Fibroblast of skin of abdomen (primary cell): Measurements from ENCODE around the gene TKFC. TPM values are rescaled to one million over a fixed set of nuclear protein-coding genes. Genes with fewer than 3 reads are reported as not detected.

Experiments
- DNase-seq: peaks from one replicate; pipeline ENCODE4 v3.0.0-alpha.2; 2013
- polyA plus RNA-seq, 2 experiments: library from polyadenylated mRNA; unstranded; fragments of 120-200 nt; gene quantifications; one replicate each; pipeline ENCODE4 v1.2.1, GENCODE V29; 2013; ENCODE audit not compliant: insufficient read length in 2 of 2

TKFC gene, protein sequence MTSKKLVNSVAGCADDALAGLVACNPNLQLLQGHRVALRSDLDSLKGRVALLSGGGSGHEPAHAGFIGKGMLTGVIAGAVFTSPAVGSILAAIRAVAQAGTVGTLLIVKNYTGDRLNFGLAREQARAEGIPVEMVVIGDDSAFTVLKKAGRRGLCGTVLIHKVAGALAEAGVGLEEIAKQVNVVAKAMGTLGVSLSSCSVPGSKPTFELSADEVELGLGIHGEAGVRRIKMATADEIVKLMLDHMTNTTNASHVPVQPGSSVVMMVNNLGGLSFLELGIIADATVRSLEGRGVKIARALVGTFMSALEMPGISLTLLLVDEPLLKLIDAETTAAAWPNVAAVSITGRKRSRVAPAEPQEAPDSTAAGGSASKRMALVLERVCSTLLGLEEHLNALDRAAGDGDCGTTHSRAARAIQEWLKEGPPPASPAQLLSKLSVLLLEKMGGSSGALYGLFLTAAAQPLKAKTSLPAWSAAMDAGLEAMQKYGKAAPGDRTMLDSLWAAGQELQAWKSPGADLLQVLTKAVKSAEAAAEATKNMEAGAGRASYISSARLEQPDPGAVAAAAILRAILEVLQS
- polyA plus RNA-seq (2013, experiment 1 of 2; ENCODE audit: insufficient read length): 33.2 TPM
- polyA plus RNA-seq (2013, experiment 2 of 2; ENCODE audit: insufficient read length): 33.8 TPM

DNA sequence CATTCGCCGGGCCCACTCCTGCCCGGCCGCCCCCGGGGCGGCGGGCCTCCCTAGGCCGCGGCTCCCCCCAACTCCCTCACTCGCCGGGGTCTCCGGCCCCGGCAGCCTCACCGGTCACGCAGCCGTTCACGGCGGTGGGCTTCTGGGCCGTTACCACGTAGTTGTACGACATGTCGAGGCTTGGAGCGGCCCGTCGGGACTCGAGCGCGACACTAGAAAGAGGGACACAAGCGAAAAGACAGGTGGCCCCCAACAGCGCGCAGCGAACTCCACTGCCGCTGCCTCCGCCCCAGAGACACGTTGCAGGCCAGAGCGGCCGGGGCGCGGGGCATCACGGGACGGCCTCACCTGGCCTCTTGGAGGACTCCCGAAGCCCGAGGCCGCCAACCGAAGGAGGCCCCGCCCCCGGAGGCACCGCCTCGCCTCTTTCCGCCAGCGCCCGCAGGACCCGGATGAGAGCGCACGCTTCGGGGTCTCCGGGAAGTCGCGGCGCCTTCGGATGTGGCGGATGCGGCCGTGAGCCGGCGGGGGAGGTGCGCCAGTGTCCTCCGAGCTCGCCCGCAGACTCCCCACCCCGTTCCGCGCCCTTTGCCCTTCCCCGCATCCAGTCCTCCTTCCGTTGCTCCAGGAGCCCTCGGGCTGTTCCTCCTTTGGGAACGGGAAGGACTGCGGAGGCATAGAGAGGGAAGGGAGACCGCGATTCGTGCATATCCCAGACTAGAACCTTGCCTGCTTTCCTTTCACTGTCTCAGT is at the start of gene TKFC, which contains the start of gene DDB1:
TSS of gene TKFC (plus strand) at position 432 of the 753 bp plus-strand sequence. CDS start 1,501 bp downstream, outside the sequence.
TSS of gene DDB1 (minus strand) at position 309 of the 753 bp plus-strand sequence. CDS start at position 172, 137 bp downstream.
- peak; percentile 93 for DNase-seq

DNA sequence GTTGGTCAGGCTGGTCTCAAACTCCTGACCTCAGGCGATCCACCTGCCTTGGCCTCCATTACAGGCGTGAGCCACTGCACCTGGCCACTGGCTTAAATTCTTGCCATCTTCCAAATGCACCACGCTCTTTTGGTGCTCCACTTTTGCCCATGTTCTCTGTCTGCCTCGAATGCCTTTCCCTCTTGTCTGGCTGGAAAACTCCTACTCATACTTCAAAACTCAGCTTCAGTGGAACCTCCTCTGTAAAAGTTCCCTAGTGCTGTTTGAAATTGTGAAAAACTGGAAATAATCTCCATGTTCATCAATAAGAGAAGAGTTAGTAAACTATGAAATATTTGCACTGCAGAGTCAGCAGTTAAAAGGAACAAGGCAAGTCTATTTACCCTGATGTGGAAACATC is 49.4 kb upstream of the TKFC start:
- DNase-seq: no peak

DNA sequence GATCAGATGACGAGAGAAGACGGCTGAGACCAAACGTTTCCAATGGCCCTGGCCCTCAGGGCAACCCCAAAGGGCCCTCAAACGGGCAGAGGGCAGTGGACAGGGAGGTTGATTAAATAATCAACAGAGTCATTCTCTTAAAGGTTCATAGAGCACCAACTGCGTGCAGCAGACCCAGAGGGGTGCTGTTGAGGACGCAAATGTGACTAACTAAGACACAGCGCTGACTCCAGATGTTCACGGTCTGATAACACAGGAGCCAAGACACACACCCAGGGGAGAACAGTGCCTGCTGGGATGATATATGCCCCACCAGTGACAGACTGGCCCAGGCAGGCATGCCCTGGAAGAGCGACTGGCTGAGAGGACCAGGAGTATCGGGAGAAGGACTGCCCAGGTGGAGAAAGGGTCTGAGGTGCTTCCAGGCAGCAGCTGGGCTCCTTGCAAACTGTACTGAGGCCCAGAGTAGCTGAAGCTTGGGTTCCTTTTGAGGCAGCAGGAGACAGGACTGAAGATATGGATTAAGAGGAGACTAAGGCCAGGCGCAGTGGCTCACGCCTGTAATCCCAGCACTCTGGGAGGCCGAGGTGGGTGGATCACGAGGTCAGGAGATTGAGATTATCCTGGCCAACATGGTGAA is 45.6 kb upstream of the TKFC start:
- no peak for DNase-seq

DNA sequence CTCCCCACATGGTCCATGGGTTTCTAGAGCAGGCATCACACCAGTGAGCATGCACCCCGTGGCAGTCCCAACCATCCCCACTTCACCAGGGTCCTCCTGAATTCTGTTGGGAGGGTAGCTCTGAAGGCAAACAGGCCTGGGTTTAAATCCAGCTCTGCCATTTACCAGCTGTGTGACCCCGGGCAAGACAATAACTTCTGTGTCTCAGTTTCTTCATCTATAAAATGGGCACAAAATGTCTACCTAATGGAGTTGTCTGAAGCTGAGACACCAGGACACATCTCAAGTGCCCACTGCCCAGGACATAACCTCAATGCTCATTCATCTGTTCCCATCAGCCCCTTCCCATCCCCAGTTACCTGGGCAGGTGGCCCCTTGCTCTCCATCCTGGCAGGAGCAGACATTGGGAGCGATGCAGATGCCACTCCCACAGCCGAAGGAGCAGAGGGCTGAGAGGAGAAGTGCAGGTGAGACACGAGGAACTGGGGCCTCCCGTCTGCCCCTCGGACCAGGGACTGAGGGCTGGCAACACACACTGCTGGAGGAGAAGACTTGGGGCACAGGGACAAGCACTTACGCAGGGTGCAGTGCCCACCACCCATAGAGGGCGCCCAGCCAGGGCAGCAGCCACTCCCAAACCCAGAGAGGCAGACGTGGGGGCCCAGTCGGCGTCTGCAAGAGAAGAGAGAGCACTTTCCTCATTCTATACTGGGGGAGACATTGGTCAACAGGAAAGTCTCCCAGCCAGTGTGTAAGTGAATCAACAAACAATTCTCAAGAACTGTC is 41.9 kb upstream of the TKFC start:
- no peak for DNase-seq

DNA sequence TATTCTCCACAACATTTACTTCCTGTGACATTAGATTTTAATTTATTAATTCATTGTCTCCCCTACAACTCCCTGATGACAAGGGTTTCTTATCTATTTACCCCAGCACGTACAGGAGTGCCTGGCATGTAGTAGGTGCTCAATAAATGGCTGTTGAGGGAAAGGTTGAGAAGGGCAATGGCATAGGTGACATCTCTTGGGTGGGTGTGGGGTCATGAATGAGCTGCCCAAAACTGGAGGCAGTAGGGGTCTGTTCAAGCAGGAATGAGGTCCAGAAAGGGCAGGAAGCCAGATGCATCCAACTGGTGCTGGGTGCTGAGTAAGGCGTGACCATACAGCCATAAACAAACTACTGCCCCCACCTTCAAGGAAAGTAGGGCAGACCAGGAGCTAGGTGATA is 40.7 kb upstream of the TKFC start:
- DNase-seq: no peak

DNA sequence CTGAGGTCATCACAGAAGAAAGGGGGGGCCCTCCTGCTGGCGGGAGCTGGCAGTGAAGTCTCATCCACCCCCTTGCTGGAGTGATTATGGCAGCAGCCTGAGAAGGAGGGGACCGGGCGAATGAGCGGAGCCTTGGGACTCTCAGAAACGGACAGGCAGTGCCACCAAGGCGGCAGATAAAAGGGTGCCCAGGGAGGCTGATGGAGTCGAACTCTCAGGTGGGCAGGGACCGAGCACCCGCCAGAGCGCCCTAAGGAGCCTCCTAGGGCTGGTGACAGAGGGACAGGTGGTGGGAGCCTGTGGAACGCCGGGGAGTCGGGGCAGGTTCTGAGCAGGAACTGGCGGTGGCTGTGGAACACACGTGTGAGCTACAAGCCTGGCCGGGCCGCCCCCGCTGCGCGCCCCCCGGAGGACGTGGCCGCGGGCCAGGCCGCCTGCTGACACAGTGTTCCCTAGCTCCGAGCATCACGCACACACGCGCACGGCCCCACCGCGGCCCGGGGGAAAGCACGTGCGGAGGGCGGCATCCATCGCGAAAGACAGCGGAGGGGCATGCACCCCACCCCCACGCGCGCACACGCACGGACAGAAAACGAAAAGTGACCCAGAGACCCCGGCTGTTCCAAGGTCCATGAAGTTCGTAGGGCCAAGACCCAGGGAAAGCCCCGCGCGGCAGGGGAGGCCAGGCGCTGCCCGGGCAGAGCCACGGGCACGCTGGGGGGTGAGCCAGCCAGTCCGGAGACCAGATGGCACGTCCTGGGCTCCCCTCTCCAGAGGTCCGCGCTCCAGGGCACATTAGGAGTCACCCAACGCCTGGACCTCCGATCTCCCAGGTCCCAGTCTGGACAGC is 38.9 kb upstream of the TKFC start:
- DNase-seq: peak; percentile 40

DNA sequence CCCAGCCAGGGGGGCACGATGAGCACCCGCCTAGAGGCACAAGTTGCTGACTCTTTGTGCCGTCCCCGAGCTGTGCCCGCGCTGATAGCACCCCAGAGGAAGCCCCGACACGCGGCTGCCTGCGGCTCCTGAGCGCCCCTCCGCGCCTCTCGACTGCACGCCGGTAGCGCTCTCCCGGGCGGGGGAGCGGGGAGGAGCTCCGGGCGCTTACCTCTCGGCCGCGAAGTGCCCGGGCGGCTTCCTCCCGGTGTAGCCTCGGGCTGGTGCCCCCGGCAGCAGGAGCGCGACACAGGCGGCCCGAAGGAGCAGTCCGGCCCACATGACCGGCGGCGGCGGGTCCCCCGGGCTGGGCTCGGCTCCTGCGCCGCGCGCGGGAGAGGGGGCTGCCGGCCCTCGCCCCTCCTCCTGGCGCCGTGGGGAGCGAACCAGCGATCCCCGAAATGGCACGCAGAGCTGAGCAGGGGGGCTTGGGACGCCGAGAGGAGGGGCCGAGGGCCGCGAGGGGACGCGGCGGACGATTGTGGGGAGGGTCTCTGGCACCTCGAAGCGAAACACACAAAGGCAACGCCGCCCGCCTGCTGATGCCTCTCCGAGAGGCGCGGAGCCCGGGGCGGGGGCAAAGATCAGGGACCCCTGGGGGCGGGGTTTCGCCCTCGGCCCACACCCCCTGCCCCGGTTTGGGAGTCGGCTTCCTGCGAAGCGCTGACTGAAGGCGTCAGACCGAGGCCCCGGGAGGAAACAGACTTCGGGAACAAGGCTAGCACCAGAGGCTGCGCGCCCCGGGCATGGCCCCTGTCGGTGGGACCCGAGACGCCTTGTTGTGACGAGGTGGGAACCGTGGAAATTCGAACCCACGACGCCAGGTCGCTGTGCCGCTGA is 38.1 kb upstream of the TKFC start, which contains the start of gene VWCE:
TSS of gene VWCE (minus strand) at position 600 of the 879 bp plus-strand sequence. CDS start at position 321, 279 bp downstream.
- DNase-seq: peak; percentile 48

DNA sequence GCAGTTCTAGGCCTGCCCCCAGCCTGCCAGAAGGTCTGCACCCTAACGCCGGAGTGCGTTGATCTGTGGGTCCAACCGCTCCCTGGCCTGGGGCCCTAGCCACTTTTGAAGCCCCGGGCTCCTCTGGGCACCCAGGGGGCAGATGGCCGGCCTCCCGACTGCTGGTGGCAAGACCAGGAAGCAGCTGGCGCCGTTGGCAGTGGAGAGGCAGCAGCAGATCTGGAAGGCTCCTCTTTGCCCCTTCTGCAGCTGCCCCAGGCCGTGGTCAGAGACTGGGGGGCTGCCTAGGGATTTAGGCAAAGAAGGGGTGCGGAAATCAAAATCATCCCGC is 37.5 kb upstream of the TKFC start:
- DNase-seq: no peak

DNA sequence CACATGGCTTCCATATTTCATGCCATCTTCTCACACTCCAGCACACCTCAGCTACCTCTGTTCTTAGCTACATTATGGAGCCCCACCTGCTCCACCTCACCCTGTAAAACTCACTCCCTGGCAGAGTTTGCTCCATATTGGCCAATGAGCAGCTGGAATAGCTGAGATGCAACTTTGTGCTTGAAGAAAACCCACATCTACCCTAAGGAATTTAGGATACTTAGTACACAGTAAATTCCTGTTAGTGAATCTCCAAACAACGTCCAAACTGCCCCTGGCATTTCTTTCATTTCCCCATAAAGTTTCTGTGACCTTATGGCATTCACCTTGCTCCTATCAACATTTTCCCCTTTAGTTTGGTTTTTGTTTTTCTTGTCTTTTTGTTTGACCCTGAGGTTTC is 35.7 kb upstream of the TKFC start:
- DNase-seq: peak; percentile 37

DNA sequence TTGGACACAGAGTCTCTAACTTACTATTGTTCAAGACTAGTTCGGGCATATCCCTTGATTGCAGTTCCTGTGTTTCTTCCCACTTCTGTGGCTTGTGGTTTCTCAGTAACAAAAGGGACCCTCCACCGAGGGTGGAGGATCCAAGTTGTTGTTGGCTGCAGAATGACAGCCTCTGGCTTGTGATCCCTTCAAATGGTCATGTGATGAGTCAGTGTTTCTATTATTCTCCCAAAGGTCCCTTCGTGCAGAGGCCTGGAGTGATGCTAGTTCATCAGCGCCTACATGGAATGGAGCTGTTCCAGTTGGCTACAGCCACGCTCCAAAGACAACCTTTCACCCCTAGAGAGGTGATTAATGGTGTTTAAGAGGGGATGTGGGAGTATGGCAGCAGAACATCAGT is 35.3 kb upstream of the TKFC start:
- peak; percentile 90 for DNase-seq

DNA sequence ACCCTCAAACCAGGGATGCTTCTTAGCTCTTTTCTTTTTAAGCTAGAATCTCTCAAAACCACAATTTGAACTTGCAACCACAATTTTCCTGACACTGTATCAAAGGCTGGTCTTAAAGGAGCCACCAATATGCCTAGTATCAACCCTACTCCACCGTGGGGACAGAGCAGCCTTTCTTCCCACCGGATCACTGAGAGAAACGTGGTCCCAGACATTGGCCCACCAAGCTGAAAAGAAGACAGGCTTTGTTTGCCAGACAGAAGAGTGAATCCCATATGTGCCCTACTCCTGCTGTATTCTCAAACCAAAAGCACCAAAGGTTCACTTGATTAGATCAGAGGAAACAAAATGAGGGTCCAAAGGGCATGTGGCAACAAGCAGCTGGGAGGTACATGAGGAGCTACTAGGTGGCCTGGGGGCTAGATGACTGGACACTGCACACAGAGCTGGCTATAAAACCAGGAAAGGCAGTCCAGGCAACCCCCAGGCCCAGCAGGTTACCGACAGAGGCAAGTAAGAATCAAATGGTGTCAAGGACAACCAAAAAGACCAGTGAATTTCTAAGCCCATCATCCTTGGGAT is 34.3 kb upstream of the TKFC start:
- no peak for DNase-seq

DNA sequence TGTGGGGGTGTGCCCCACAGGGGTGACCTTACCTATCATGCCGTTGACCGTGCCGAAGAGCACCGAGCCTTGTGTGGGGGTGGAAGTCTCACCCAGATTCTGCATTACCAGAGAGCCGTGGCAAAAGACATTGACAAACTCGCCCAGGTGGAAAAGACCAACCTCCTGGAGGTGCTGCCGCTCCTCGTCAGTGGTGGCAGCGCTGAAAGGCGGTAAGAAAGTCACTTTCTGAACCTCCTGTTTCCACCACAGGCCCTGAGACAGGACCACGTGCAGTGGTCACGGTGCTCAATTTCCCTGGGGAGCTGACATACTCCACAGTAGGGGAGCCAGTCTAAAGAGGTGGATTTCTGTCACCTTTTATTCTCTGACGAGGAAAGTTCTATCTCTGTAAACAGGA is 30.5 kb upstream of the TKFC start:
- no peak for DNase-seq

DNA sequence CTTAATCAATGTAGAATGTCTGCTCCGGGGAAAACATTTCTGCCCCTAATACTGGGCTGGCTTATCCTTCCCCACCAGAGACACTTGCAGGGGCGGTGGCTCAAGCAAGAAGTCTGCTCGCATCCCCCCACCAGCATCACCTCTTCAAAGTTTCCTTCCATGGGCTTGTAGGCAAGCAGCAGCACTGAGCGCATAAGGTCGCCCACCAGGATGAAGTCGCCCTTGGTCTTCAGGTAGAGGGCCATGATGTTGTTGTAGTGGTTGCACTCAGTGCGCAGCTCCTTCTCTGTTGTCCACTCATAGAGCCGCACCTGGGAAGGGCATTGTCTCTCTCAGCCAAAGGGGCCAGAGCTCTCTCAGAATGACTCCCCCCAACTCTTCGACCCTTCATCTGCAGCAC is 29.3 kb upstream of the TKFC start:
- no peak for DNase-seq

DNA sequence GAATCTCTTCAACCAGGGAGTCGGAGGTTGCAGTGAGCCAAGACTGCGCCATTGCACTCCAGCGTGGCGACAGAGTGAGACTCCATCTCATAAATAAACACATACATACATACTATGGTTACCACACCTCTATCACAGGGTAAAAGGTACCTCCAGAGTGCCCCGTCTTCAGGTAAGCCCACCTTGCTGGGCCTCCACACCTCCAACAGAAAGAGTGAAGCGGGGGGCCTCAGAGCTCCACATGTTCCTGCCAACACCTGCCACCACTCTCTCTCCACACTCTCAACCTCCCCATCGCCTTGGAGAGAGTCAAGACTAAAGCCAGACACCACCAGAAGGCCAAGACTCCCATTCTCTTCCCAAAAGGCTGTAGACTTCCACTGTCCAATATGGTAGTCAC is 27.6 kb upstream of the TKFC start:
- no peak for DNase-seq

DNA sequence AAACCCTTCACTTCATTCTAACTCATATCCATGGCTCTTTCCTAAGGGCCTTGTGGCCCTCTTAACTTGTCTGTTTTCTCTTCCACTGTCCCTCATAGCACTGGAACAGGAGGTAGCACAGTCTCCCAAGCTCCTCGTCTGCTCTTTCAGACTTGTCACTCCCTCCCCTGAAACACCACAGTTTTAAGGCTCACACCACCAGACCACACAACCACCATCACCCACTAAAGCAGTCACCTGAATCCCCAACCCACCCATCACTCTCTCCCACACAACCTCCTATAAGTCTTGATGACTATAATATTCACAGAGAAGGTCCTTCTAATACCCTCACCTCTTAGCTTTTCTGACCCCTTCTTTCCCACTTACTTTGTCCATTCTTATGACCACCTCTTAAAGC is 26.8 kb upstream of the TKFC start:
- no peak for DNase-seq

DNA sequence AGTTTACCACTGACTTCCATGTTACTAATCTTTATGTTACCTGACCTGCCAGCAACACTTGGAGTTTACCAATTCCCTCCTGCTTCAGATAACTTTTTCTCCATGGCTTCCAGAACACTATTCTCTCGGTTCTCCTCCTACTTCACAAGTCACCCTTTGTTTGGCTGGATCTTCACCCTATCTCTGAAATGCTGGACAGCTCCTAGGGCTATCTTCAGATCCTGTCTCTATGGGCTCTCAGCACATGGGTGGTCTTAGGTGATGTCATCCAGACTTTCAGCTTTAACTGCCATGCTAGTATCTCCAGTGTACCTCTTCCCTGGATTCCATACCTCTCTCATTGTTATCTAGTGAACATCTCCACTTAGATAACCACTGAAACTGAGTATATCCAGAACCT is 25.7 kb upstream of the TKFC start:
- no peak for DNase-seq

DNA sequence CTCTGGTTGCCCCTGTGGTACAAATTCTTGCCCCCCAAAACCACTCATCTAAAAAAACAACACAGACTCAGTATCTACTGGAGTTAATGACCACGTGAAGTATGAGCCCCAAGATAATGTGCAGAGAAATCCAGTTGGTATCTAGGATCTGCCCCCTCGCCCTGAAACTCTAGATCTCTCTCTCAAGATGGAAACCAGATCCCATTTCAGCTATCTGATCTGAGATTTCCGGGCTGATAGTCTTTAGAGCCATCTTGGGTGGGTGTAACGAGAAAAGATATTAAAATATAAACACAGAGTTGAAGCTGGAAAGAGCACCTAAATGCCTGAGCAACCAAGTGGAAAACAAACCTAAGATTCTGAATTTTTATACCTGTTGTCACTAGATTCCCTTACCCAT is 23.9 kb upstream of the TKFC start:
- no peak for DNase-seq

DNA sequence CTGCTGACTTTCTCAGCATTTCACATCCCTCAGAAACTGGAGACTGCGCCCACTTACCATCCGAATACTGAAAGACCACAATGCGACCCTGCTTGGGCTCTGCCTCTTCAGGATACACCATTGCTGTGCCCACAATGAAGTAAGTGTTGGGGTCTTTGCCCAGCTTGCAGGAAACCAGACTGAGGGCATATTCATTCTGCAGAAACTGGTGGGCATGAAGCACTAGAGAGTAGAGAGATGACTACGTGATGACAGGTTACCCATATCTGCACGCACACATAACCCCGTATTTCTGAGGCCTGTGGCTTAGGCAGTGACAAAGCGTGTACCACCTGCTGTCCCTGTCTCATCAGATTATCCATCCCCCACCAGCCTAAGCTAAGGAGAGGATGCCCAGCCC is 23.3 kb upstream of the TKFC start:
- no peak for DNase-seq

DNA sequence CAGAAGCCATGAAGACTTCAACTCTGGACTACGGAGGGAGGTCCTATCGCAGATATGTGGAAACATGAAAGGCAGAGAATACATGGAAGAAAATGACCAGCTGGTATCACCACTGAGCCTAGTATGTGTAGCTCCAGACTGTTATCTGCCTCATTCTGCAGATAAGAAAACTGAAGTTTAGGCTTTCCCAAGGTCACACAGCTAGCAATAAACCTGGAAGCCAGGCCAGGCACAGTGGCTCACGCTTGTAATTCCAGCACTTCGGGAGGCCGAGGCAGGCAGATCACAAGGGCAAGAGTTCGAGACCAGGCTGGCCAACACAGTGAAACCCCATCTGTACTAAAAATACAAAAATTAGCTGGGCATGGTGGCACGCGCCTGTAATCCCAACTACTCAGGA is 22.3 kb upstream of the TKFC start:
- DNase-seq: no peak

DNA sequence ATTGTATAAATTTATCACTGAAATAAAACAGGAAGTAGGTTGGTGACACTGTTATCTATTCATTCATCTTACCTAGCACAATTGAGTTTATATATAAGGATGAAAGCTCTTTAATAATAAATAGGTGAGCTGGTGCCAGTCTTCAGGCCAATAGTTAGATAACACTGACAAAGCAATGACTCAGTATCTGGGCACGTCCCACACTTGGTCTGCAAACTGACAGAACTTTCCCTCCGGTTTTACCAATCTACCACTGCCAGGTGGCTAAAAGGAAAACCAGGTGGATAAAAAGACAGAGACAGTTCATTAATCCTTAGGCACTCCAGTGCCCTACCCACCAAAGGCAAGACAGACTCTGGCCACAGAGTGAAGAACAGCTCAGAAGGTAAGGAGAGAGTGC is 17.8 kb upstream of the TKFC start:
- DNase-seq: no peak
